Measurements from ENCODE around the gene SHC1. TPM values are rescaled to one million over a fixed set of nuclear protein-coding genes. Genes with fewer than 3 reads are reported as not detected.

Gene SHC1
- polyA plus RNA-seq, 1 of the 3 experiments (the other 2 are of a cell fraction): 338 TPM

GRCh38 chr1:155016231-155016831 is 45.8 kb upstream of the SHC1 start:
- ChIA-PET CTCF (interaction anchor here (0.7 to 9.3 kb wide), 26 partner anchors 9 to 442 kb away, joined by 3 to 149 read pairs (median 8); partner anchors contain the start of genes ADAM15, DCST1, DCST2 and FLAD1), POLR2A (no interaction called here)
- 99% methylated on average over 24 of the region's 26 CpGs for WGBS (ENCODE audit: low lambda C conversion rate)

DNA sequence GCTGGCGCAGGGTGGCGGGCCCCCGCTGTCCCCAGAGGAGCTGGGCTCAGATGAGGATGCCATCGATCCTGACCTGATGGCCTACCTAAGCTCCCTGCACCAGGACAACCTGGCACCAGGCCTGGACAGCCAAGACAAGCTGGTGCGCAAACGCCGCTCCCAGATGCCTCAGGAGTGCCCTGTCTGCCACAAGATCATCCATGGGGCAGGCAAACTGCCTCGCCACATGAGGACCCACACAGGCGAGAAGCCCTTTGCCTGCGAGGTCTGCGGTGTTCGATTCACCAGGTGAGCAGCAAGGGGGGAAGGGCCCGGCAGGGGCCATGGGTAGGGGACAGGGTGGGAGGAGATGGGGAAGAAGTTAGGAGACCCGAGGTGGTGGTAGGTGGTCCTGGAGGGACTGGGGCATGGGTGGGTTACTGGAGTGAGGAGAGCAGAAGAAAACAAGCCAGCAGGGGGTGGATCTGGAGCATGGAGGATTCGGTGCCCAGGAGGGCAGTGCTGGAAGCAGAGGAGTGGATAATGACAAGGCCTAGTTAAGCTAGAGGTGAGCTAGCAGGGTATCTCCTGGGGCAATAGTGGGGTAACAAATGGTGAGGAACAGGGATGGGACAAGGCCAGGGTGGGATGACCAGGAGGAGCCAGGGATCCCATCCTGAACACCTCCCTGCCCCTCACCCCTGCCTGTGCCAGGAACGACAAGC is 45.1 kb upstream of the SHC1 start:
- DNase-seq: no peak
- Histone ChIP-seq H3K27me3 (ENCODE audit: insufficient read depth) (no peaks in the 10 kb centered on the region), H3K9ac (no peak overlapping the region), H3K9me3 (no peaks in the 10 kb centered on the region), H3K4me1 (ENCODE audit: control insufficient read depth in 1 of 2, insufficient read depth in 2 of 2, low read depth in 1 of 2, low read length in 1 of 2) (peaks cover 0 to 15% of the 10 kb centered on the region in 2 experiments; a peak in 1 of 4 replicates), H3K9me2 (no peaks in the 10 kb centered on the region), H3K4me2 (no peak overlapping the region), H3K36me3 (replicated peaks in 1 of 2; ENCODE audit: control insufficient read depth in 1 of 2, insufficient read depth in 2 of 2, low read length in 1 of 2) (peaks cover 0 to 22% of the 10 kb centered on the region in 2 experiments), H3K4me3 (ENCODE audit: low read depth in 2 of 2, low read length in 1 of 2) (no peak overlapping the region), H3K27ac (ENCODE audit: low read depth in 2 of 2, low read length in 1 of 2) (no peak overlapping the region), H3F3A (replicated peaks; ENCODE audit: insufficient read depth) (peaks cover 6% of the 10 kb centered on the region), H3K79me2 (ENCODE audit: insufficient read depth) (no peaks in the 10 kb centered on the region), H2AFZ (ENCODE audit: low read depth) (no peak overlapping the region), H4K20me1 (ENCODE audit: insufficient read depth) (no peaks in the 10 kb centered on the region)
- ChIA-PET CTCF (interaction anchor here (0.7 to 9.3 kb wide), 16 partner anchors 8 to 76 kb away, joined by 3 to 149 read pairs (median 4); partner anchors contain the start of genes ADAM15, EFNA3, LENEP and PYGO2), POLR2A (no interaction called here)
- WGBS (ENCODE audit: low lambda C conversion rate): 93% methylated on average over 14 of the region's 16 CpGs
- TF ChIP-seq GABPA (IDR thresholded peaks at IDR 0.05; ENCODE audit: low read depth): no peak

More at GRCh38 chr1:155016231-155016831, 45.8 kb upstream of the SHC1 start:
- TF ChIP-seq FOXJ3 (CRISPR knock-in tag; IDR thresholded peaks at IDR 0.05) (no peak), TCF12 (IDR thresholded peaks at IDR 0.05) (no peak), GATA2 (CRISPR knock-in tag; IDR thresholded peaks at IDR 0.05) (no peak), NFIC (IDR thresholded peaks at IDR 0.05; ENCODE audit: borderline replicate concordance) (no peak), CTCF (IDR thresholded peaks at IDR 0.05) (no peak), IRF3 (IDR thresholded peaks at IDR 0.05; ENCODE audit: low read depth, low read length) (no peak)
- no peak overlapping the region for H3K4me2 ChIP-seq
- no peaks in the 10 kb centered on the region for H4K20me1 ChIP-seq (ENCODE audit: insufficient read depth)
- H3K4me3 ChIP-seq (ENCODE audit: low read depth in 2 of 2, low read length in 1 of 2): no peak overlapping the region
- no peaks in the 10 kb centered on the region for H3K79me2 ChIP-seq (ENCODE audit: insufficient read depth)
- H3K27me3 ChIP-seq (ENCODE audit: insufficient read depth): no peaks in the 10 kb centered on the region
- no peaks in the 10 kb centered on the region for H3K9me2 ChIP-seq
- H2AFZ ChIP-seq (ENCODE audit: low read depth): no peak overlapping the region
- no peak overlapping the region for H3K27ac ChIP-seq (ENCODE audit: low read depth in 2 of 2, low read length in 1 of 2)
- H3K36me3 ChIP-seq (replicated peaks in 1 of 2; ENCODE audit: control insufficient read depth in 1 of 2, insufficient read depth in 2 of 2, low read length in 1 of 2): peaks cover 0 to 22% of the 10 kb centered on the region in 2 experiments
- no peak overlapping the region for H3K9ac ChIP-seq
- H3K4me1 ChIP-seq (ENCODE audit: control insufficient read depth in 1 of 2, insufficient read depth in 2 of 2, low read depth in 1 of 2, low read length in 1 of 2): peaks cover 0 to 15% of the 10 kb centered on the region in 2 experiments; a peak in 1 of 4 replicates
- no peaks in the 10 kb centered on the region for H3K9me3 ChIP-seq
- peaks cover 6% of the 10 kb centered on the region for H3F3A ChIP-seq (replicated peaks; ENCODE audit: insufficient read depth)
- DNase-seq: no peak

Data from SK-N-SH (cell line).